ENCODE data around the gene GRXCR2.

Gene GRXCR2, protein sequence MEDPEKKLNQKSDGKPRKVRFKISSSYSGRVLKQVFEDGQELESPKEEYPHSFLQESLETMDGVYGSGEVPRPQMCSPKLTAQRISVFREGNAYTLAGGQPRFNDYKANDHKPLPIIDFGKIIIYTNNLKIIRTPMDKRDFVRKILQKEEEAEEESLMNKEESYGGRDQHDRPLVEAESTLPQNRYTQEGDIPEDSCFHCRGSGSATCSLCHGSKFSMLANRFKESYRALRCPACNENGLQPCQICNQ

DNA sequence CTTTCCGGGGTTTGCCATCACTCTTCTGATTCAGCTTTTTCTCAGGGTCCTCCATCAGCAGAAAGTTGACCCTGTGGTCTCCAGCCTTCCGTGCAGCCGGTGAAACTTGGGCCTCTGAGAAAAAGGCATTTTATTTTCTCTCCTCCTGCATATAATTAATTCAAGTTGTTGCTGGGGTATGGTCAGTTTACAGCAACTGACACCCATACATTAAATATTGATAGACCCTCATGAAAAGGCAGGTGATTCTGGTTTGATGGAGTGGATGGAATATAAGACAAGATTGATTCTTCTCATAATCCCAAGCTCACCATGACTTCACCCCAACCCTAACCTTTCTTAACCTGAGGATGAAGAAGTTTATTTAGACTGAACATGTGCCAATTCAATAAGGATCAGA is at the start of gene GRXCR2:
GRXCR2 (minus strand) TSS at position 101 of the 400 bp plus-strand sequence; CDS start at position 55, 46 bp downstream.
- TF ChIP-seq, protein P1, sequence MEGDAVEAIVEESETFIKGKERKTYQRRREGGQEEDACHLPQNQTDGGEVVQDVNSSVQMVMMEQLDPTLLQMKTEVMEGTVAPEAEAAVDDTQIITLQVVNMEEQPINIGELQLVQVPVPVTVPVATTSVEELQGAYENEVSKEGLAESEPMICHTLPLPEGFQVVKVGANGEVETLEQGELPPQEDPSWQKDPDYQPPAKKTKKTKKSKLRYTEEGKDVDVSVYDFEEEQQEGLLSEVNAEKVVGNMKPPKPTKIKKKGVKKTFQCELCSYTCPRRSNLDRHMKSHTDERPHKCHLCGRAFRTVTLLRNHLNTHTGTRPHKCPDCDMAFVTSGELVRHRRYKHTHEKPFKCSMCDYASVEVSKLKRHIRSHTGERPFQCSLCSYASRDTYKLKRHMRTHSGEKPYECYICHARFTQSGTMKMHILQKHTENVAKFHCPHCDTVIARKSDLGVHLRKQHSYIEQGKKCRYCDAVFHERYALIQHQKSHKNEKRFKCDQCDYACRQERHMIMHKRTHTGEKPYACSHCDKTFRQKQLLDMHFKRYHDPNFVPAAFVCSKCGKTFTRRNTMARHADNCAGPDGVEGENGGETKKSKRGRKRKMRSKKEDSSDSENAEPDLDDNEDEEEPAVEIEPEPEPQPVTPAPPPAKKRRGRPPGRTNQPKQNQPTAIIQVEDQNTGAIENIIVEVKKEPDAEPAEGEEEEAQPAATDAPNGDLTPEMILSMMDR (IDR thresholded peaks at IDR 0.05; ENCODE audit: low read depth, low read length) = no peak
- Histone ChIP-seq H3K9me3 (ENCODE audit: severe bottlenecking) (no peaks in the 10 kb centered on the region), H3K36me3 (no peaks in the 10 kb centered on the region), H3K27ac (no peak within 1 kb of the TSS), H3K4me3 (ENCODE audit: low read depth, low read length) (no peak within 1 kb of the TSS), H3K27me3 (ENCODE audit: insufficient read depth, low read depth, severe bottlenecking) (no peaks in the 10 kb centered on the region)
- no peak for DNase-seq

DNA sequence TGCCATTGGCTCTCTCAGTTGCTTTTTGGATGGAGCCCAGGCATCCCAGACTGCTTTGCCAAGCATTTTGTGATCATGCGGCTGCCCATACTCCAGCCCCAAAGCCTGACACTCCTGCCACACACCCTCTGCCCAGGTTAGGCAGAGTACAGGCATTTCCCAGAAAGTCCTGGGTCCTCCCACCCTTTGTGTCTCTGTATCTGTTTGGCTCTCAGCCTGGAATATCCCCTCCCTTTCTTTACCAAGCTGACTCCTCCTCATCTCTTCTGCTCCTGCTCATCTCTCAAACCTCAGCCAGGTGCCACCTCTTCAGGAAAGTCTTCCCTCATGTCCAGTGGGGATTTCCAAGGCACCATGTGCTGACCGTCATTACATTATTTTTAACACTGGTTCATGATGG is 49.2 kb upstream of the GRXCR2 start:
- H3K36me3 ChIP-seq = no peaks in the 10 kb centered on the region
- H3K27ac ChIP-seq = no peak overlapping the region
- H3K4me3 ChIP-seq (ENCODE audit: low read depth, low read length) = no peak overlapping the region
- DNase-seq = no peak
- no peaks in the 10 kb centered on the region for H3K9me3 ChIP-seq (ENCODE audit: severe bottlenecking)
- H3K27me3 ChIP-seq (ENCODE audit: insufficient read depth, low read depth, severe bottlenecking) = no peaks in the 10 kb centered on the region
- TF ChIP-seq, protein P1 (IDR thresholded peaks at IDR 0.05; ENCODE audit: low read depth, low read length) = no peak

DNA sequence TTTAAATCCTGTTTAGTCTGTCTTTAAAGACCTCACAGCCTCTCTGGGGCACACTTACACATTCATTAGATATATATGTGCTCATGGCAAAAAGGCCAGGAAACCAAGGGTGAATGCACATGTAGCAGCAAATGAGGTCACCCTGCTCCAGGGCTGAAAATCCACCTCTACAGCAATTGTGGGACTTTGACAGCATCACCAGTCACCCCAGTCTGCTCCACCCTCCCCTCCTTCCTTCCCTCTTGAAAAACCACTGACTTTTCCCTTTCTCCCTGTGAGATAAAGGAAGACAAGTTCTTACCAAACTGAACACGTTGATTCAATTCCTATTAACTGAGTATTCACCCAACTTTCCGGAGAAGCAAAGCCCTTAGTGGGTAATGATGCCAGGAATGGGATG is 48.4 kb upstream of the GRXCR2 start:
- no peak for DNase-seq
- TF ChIP-seq, protein P1 (IDR thresholded peaks at IDR 0.05; ENCODE audit: low read depth, low read length) = no peak

DNA sequence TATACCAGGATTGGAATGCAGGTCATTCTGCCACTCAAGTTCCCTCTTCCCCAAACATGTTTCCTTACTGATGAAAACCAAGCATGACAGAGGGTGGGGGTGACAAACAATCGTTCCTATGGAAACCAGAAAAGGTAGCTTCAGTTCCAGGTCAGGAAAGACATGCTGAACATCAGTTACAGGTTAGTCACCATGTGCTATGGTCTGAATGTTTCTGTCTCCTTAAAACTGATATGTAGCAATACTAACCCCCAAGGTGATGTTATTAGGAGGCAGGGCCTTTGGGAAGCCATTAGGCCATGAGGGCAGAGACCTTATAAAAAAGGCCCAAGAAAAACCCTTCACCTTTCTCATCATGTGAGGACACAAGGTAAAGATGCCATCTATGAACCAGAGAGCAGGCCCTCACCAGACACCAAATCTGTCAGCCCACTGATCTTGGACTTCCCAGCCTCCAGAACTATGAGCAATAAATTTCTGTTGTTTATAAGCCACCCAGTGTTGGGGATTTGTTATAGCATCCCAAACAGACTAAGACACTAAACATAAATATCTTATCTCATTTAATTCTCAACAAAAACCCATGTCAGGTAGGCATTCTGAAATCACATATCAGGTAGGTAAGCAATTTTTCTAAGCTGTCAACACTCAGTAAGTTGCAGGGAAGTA is 47.9 kb upstream of the GRXCR2 start:
- Histone ChIP-seq H3K36me3 (no peaks in the 10 kb centered on the region), H3K27me3 (ENCODE audit: insufficient read depth, low read depth, severe bottlenecking) (no peaks in the 10 kb centered on the region), H3K4me3 (ENCODE audit: low read depth, low read length) (no peak overlapping the region), H3K9me3 (ENCODE audit: severe bottlenecking) (no peaks in the 10 kb centered on the region), H3K27ac (no peak overlapping the region)
- TF ChIP-seq, protein P1 (IDR thresholded peaks at IDR 0.05; ENCODE audit: low read depth, low read length) = no peak
- DNase-seq = no peak

More for the DNA sequence above, 48.4 kb upstream of the GRXCR2 start:
- no peak overlapping the region for H3K27ac ChIP-seq
- H3K9me3 ChIP-seq (ENCODE audit: severe bottlenecking) = no peaks in the 10 kb centered on the region
- no peaks in the 10 kb centered on the region for H3K27me3 ChIP-seq (ENCODE audit: insufficient read depth, low read depth, severe bottlenecking)
- H3K4me3 ChIP-seq (ENCODE audit: low read depth, low read length) = no peak overlapping the region
- H3K36me3 ChIP-seq = no peaks in the 10 kb centered on the region

DNA sequence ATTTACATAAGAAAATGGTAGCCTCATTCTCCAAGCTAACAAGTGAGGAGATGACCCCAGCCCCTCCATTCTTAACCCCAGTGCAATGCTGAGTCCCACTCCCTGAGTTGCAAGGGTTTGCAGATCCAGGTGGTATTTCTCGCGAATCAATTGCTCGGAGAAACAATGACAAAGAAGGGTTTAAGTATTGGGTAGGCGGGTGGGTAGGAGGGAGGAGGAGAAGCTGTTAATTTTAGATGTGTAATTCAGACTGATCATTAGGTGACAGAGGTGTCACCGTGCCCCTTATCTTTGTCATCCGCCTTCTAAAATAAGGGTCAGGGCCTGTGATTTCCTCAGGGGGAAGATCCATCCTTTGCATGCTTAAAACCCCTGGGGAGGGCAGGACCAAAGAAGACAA is 46.6 kb upstream of the GRXCR2 start:
- DNase-seq = no peak
- Histone ChIP-seq H3K9me3 (ENCODE audit: severe bottlenecking) (no peaks in the 10 kb centered on the region), H3K27me3 (ENCODE audit: insufficient read depth, low read depth, severe bottlenecking) (no peaks in the 10 kb centered on the region), H3K36me3 (no peaks in the 10 kb centered on the region), H3K4me3 (ENCODE audit: low read depth, low read length) (no peak overlapping the region), H3K27ac (no peak overlapping the region)
- TF ChIP-seq, protein P1 (IDR thresholded peaks at IDR 0.05; ENCODE audit: low read depth, low read length) = no peak
